Right kidney (tissue), 1 donor: ENCODE data around the gene LRMDA.

Experiments used
- DNase-seq: peaks from one replicate; pipeline ENCODE4 v3.0.0-alpha.2; 2016

Gene LRMDA

GRCh38 chr10:75645704-75646103 lies 214.3 kb downstream of the LRMDA start:
- DNase-seq: no peak

GRCh38 chr10:75646218-75646915 lies 214.9 kb downstream of the LRMDA start:
- DNase-seq: no peak

- no peak for DNase-seq
Measured at GRCh38 chr10:75646916-75647315, 215.5 kb downstream of the LRMDA start.

GRCh38 chr10:75647675-75648074 lies 216.3 kb downstream of the LRMDA start:
- no peak for DNase-seq

- no peak for DNase-seq
Measured at GRCh38 chr10:75648351-75648750, 216.9 kb downstream of the LRMDA start.

- DNase-seq: no peak
Measured at GRCh38 chr10:75648854-75649253, 217.4 kb downstream of the LRMDA start.

GRCh38 chr10:75649466-75649865 lies 218.0 kb downstream of the LRMDA start:
- no peak for DNase-seq

GRCh38 chr10:75650648-75651047 lies 219.2 kb downstream of the LRMDA start:
- no peak for DNase-seq

- no peak for DNase-seq
Measured at GRCh38 chr10:75651417-75651816, 220.0 kb downstream of the LRMDA start.

GRCh38 chr10:75652146-75652740 lies 220.8 kb downstream of the LRMDA start:
- no peak for DNase-seq

GRCh38 chr10:75653761-75654160 lies 222.3 kb downstream of the LRMDA start:
- DNase-seq: no peak

GRCh38 chr10:75654171-75654771 lies 222.8 kb downstream of the LRMDA start:
- no peak for DNase-seq

- no peak for DNase-seq
Measured at GRCh38 chr10:75654772-75655171, 223.3 kb downstream of the LRMDA start.

GRCh38 chr10:75655791-75656451 lies 224.5 kb downstream of the LRMDA start:
- no peak for DNase-seq

GRCh38 chr10:75657351-75657750 lies 225.9 kb downstream of the LRMDA start:
- DNase-seq: no peak

- DNase-seq: no peak
Measured at GRCh38 chr10:75658036-75658435, 226.6 kb downstream of the LRMDA start.

GRCh38 chr10:75658496-75658895 lies 227.1 kb downstream of the LRMDA start:
- DNase-seq: no peak

GRCh38 chr10:75658915-75659314 lies 227.5 kb downstream of the LRMDA start:
- no peak for DNase-seq

- peak; percentile 46 for DNase-seq
Measured at GRCh38 chr10:75660823-75661222, 229.4 kb downstream of the LRMDA start.

- DNase-seq: no peak
Measured at GRCh38 chr10:75662715-75663114, 231.3 kb downstream of the LRMDA start.

- no peak for DNase-seq
Measured at GRCh38 chr10:75663947-75664664, 232.7 kb downstream of the LRMDA start.

GRCh38 chr10:75664968-75665367 lies 233.5 kb downstream of the LRMDA start:
- no peak for DNase-seq

GRCh38 chr10:75665707-75666106 lies 234.3 kb downstream of the LRMDA start:
- DNase-seq: no peak
